Astrocyte of the cerebellum (primary cell): ENCODE data around the gene DBNDD2.

Experiments used
- DNase-seq: peaks from one replicate; pipeline ENCODE4 v3.0.0-alpha.2; 2011; ENCODE audit warnings: low read depth
- H3K4me3 ChIP-seq: 2 replicates; pipeline ENCODE4 v1.5.1; 2011; ENCODE audit warnings: mild to moderate bottlenecking, low read depth, low read length, moderate library complexity
- CTCF ChIP-seq: IDR thresholded peaks from 2 replicates; pipeline ENCODE4 v1.5.1; 2012; ENCODE audit warnings: low read length, low read depth, moderate library complexity, mild to moderate bottlenecking; ENCODE audit errors: missing control alignments
- in situ Hi-C: cut with HindIII; loops from 2 replicates; pipeline ENCODE4 v1.10.0; 2017; ENCODE audit warnings: low sequenced_read_pairs

The DBNDD2 gene

GRCh38 chr20:45407783-45408645, at the start of gene DBNDD2:
TSS of gene DBNDD2 (plus strand) at chr20:45408289. CDS start at chr20:45408468, 179 bp downstream.
- H3K4me3 ChIP-seq = peak within 1 kb of the TSS; percentile 52
- no peak for TF ChIP-seq CTCF
- in situ Hi-C loops = no loop called here
- no peak for DNase-seq

- peak; percentile 79 for DNase-seq
- in situ Hi-C loops = no loop called here
- no peak overlapping the region for H3K4me3 ChIP-seq
- TF ChIP-seq CTCF = no peak
Observed at GRCh38 chr20:45359069-45359405, 49.1 kb upstream of the DBNDD2 start.

- in situ Hi-C loops = no loop called here
- peak; percentile 81 for DNase-seq
- H3K4me3 ChIP-seq = no peak overlapping the region
- no peak for TF ChIP-seq CTCF
Observed at GRCh38 chr20:45359406-45360148, 48.5 kb upstream of the DBNDD2 start.

GRCh38 chr20:45361793-45362192, 46.3 kb upstream of the DBNDD2 start:
- no peak overlapping the region for H3K4me3 ChIP-seq
- no peak for TF ChIP-seq CTCF
- DNase-seq = no peak
- in situ Hi-C loops = no loop called here

- in situ Hi-C loops = no loop called here
- TF ChIP-seq CTCF = peak; percentile 83
- peak within 1 kb of the TSS; percentile 80 for H3K4me3 ChIP-seq
- peak; percentile 96 for DNase-seq
Observed at GRCh38 chr20:45362804-45363610, 45.1 kb upstream of the DBNDD2 start, which contains the start of gene SYS1. TSS of gene SYS1 (plus strand) at chr20:45363156. CDS start at chr20:45363532, 376 bp downstream.
